HCT116 (cell line): Measurements from ENCODE around the gene CREG2. TPM values are rescaled to one million over a fixed set of nuclear protein-coding genes. Genes with fewer than 3 reads are reported as not detected.

Experiments used
- ATAC-seq: fragments of 200-7000 bp; cut with Tn5 transposase; 2 replicates; pipeline ENCODE4 v1.9.1; 2020; ENCODE audit warnings: mild to moderate bottlenecking, moderate library complexity
- BruUV-seq: library from RNA; stranded (reverse); fragments of 400-500 nt; replicated peaks from 2 replicates; lab custom pipeline; 2021; lab: Mats Ljungman, UMichigan
- CTCF ChIA-PET: fragments of 300-600 bp; sonication (Branson Sonifier 250); formaldehyde crosslinking; loops from one replicate; lab custom pipeline; 2021; ENCODE audit warnings: antibody characterized with exemption; lab: Charles Lee
- POLR2A ChIA-PET: fragments of 300-600, 350-600 bp; sonication (Branson Sonifier 250); formaldehyde crosslinking; loops from one replicate; lab custom pipeline; 2021; ENCODE audit warnings: antibody characterized with exemption; lab: Charles Lee
- RAD21 ChIA-PET, 2 experiments: fragments of 300-600 bp; sonication (Branson Sonifier 250); formaldehyde crosslinking; loops; one replicate each; lab custom pipeline; 2023; ENCODE audit warnings: low total read pairs in 2 of 2; ENCODE audit not compliant: uncharacterized antibody in 2 of 2, unreplicated experiment in 2 of 2, low non-redundant PET in 1 of 2; lab: Charles Lee
- DNase-seq: peaks from one replicate; pipeline ENCODE4 v3.0.0-alpha.2; 2010; ENCODE audit warnings: low read depth, low spot score
- H2AFZ ChIP-seq: fragments of 200-600 bp; shearing (Covaris generic), sonication (generic); 2 replicates; pipeline ENCODE4 v1.6.1; 2017; ENCODE audit warnings: low read depth, mixed run types, mixed read lengths, antibody characterized with exemption, low read length; ENCODE audit not compliant: poor library complexity, severe bottlenecking
- H3K27ac ChIP-seq: 2 replicates; pipeline ENCODE4 v1.5.1; 2012; ENCODE audit warnings: low read depth, low read length
- H3K27me3 ChIP-seq: fragments of 200-600 bp; sonication (generic); 2 replicates; pipeline ENCODE4 v1.6.1; 2016; ENCODE audit warnings: mixed run types, low read length, mixed read lengths; ENCODE audit not compliant: insufficient read depth
- H3K36me3 ChIP-seq, 2 experiments: fragments of 200-500 bp in 1 of 2; fragments of 200-600 bp in 1 of 2; sonication (Bioruptor generic) in 1 of 2; sonication (generic) in 1 of 2; 2 replicates each; pipeline versions ENCODE4 v1.5.1 to v1.6.1; 2014 to 2016; ENCODE audit warnings: low read length in 2 of 2, inconsistent platforms in 1 of 2, mixed read lengths in 1 of 2, mixed run types in 1 of 2; ENCODE audit not compliant: insufficient read depth in 2 of 2, control insufficient read depth in 1 of 2
- H3K4me1 ChIP-seq, 2 experiments: fragments of 200-600 bp in 1 of 2; sonication (generic) in 1 of 2; 2 replicates each; pipeline versions ENCODE4 v1.5.1 to v1.6.1; 2012 to 2017; ENCODE audit warnings: low read length in 2 of 2, inconsistent platforms in 1 of 2, mild to moderate bottlenecking in 1 of 2, mixed read lengths in 1 of 2, mixed run types in 1 of 2, moderate library complexity in 1 of 2; ENCODE audit not compliant: insufficient read depth in 2 of 2, control insufficient read depth in 1 of 2
- H3K4me2 ChIP-seq: fragments of 200-600 bp; sonication (generic); 2 replicates; pipeline ENCODE4 v1.6.1; 2017; ENCODE audit warnings: mixed run types, low read length, mixed read lengths
- H3K4me3 ChIP-seq, 2 experiments: fragments of 200-600 bp in 1 of 2; sonication (generic) in 1 of 2; replicated peaks in 1 of 2; 2 replicates each; pipeline ENCODE4 v1.5.1; 2011 to 2016; ENCODE audit warnings: low read length in 2 of 2, control low read depth in 1 of 2, low read depth in 1 of 2, mild to moderate bottlenecking in 1 of 2, mixed read lengths in 1 of 2, mixed run types in 1 of 2
- H3K79me2 ChIP-seq: fragments of 200-600 bp; sonication (generic); 2 replicates; pipeline ENCODE4 v1.6.1; 2017; ENCODE audit warnings: mild to moderate bottlenecking, mixed run types, low read length, moderate library complexity, mixed read lengths; ENCODE audit not compliant: insufficient read depth
- H3K9ac ChIP-seq: fragments of 200-600 bp; sonication (generic); 2 replicates; pipeline ENCODE4 v1.6.1; 2016; ENCODE audit warnings: low read length, mixed read lengths
- H3K9me2 ChIP-seq: fragments of 200-600 bp; sonication (generic), shearing (Covaris generic); 2 replicates; pipeline ENCODE4 v1.6.1; 2017; ENCODE audit warnings: mixed run types, mild to moderate bottlenecking, moderate library complexity; ENCODE audit not compliant: insufficient read depth
- H3K9me3 ChIP-seq, 2 experiments: fragments of 200-500 bp in 1 of 2; fragments of 200-600 bp in 1 of 2; sonication (Bioruptor generic) in 1 of 2; sonication (generic) in 1 of 2; 2 replicates each; pipeline ENCODE4 v1.6.1; 2014 to 2017; ENCODE audit warnings: low read length in 2 of 2, mixed read lengths in 2 of 2, inconsistent platforms in 1 of 2, low read depth in 1 of 2, mild to moderate bottlenecking in 1 of 2, mixed run types in 1 of 2, moderate library complexity in 1 of 2; ENCODE audit not compliant: control insufficient read depth in 1 of 2, insufficient read depth in 1 of 2
- H4K20me1 ChIP-seq: fragments of 200-600 bp; sonication (generic), shearing (Covaris generic); 2 replicates; pipeline ENCODE4 v1.6.1; 2017; ENCODE audit warnings: mixed run types, mild to moderate bottlenecking, moderate library complexity; ENCODE audit not compliant: insufficient read depth
- CBX3 ChIP-seq: IDR thresholded peaks from 2 replicates; pipeline ENCODE4 v1.6.1; 2012; ENCODE audit warnings: low read depth
- CEBPB ChIP-seq: IDR thresholded peaks from 2 replicates; pipeline ENCODE4 v1.6.1; 2012; ENCODE audit warnings: low read depth
- CTCF ChIP-seq, 3 experiments: fragments of 200-600 bp in 1 of 3; sonication (generic) in 1 of 3; IDR thresholded peaks in 2 of 3; conservative IDR thresholded peaks in 1 of 3; 2 replicates each; pipeline ENCODE4 v1.5.1; 2012 to 2017; ENCODE audit warnings: low read depth in 2 of 3, low read length in 2 of 3, antibody characterized with exemption in 1 of 3, borderline replicate concordance in 1 of 3, control low read depth in 1 of 3, mild to moderate bottlenecking in 1 of 3, mixed read lengths in 1 of 3, mixed run types in 1 of 3, moderate library complexity in 1 of 3; ENCODE audit not compliant: insufficient read depth in 1 of 3
- EZH2 ChIP-seq: fragments of 200-600 bp; sonication (generic); IDR thresholded peaks from 2 replicates; pipeline ENCODE4 v1.6.1; 2017; ENCODE audit warnings: antibody characterized with exemption, mixed run types
- EZH2phosphoT487 ChIP-seq: fragments of 200-600 bp; IDR thresholded peaks from 2 replicates; pipeline ENCODE4 v1.6.1; 2018; ENCODE audit warnings: antibody characterized with exemption, borderline replicate concordance
- FOSL1 ChIP-seq: IDR thresholded peaks from 2 replicates; pipeline ENCODE4 v1.6.1; 2012; ENCODE audit warnings: low read depth
- JUND ChIP-seq: IDR thresholded peaks from 2 replicates; pipeline ENCODE4 v1.6.1; 2012
- POLR2A ChIP-seq: IDR thresholded peaks from 2 replicates; pipeline ENCODE4 v1.7.0; 2011; ENCODE audit warnings: borderline replicate concordance; ENCODE audit not compliant: insufficient read depth, insufficient read length; ENCODE audit errors: extremely low read depth
- POLR2AphosphoS5 ChIP-seq: IDR thresholded peaks from 2 replicates; pipeline ENCODE4 v1.6.1; 2011; ENCODE audit warnings: mild to moderate bottlenecking, low read depth, low read length, moderate library complexity
- RAD21 ChIP-seq: IDR thresholded peaks from 2 replicates; pipeline ENCODE4 v1.6.1; 2012; ENCODE audit warnings: low read depth, mild to moderate bottlenecking
- SP1 ChIP-seq: IDR thresholded peaks from 2 replicates; pipeline ENCODE4 v1.6.1; 2012; ENCODE audit warnings: low read depth
- TCF7L2 ChIP-seq: IDR thresholded peaks from 2 replicates; pipeline ENCODE4 v1.7.0; 2011; ENCODE audit warnings: borderline replicate concordance, inconsistent platforms; ENCODE audit not compliant: insufficient read depth, insufficient read length; ENCODE audit errors: extremely low read depth
- YY1 ChIP-seq: IDR thresholded peaks from 2 replicates; pipeline ENCODE4 v1.6.1; 2011; ENCODE audit warnings: low read length, low read depth, moderate library complexity, mild to moderate bottlenecking; ENCODE audit not compliant: insufficient replicate concordance; ENCODE audit errors: extremely low read depth
- ZFX ChIP-seq: fragments of 450-650 bp; IDR thresholded peaks from 2 replicates; pipeline ENCODE4 v1.6.1; 2017
- ZNF274 ChIP-seq: fragments of 200-500 bp; sonication (Bioruptor generic); IDR thresholded peaks from 2 replicates; pipeline ENCODE4 v1.6.1; 2014; ENCODE audit warnings: mild to moderate bottlenecking, low read depth, low read length, inconsistent platforms
- intact Hi-C: fragments of 100-400 bp; cut with micrococcal nuclease; formaldehyde crosslinking; loops from 2 replicates; pipeline ENCODE4 v1.10.0; 2022
- total RNA-seq: library from RNA; stranded (reverse); gene quantifications from one replicate; pipeline ENCODE4 v1.2.1, GENCODE V29; 2021; ENCODE audit not compliant: unreplicated experiment

Gene CREG2
- total RNA-seq, 1 experiment from 2014 or later: 0.12 TPM

- no peaks in the 10 kb centered on the region for H3K9me2 ChIP-seq
- H4K20me1 ChIP-seq: no peaks in the 10 kb centered on the region
- H3K9ac ChIP-seq: no peak overlapping the region
- no peaks in the 10 kb centered on the region for H3K79me2 ChIP-seq
- no peak overlapping the region for H3K4me2 ChIP-seq
- no peak for DNase-seq
- ChIA-PET POLR2A (no interaction called here), RAD21 (no interaction called here)
- peaks cover 0 to 11% of the 10 kb centered on the region in 2 experiments; a peak in 2 of 4 replicates for H3K4me1 ChIP-seq
- no peak overlapping the region for H3K4me3 ChIP-seq
- no peak for ATAC-seq
- TF ChIP-seq RAD21: no peak
- TF ChIP-seq, all 23 proteins: peak for 0
- no peaks in the 10 kb centered on the region for H3K36me3 ChIP-seq
- no peak overlapping the region for H3K27ac ChIP-seq
- no TSS peak for BruUV-seq
- H3K9me3 ChIP-seq: no peaks in the 10 kb centered on the region
- H2AFZ ChIP-seq: no peak overlapping the region
- CTCF ChIA-PET: no interaction called here
- intact Hi-C loops: no loop called here
- 0 out of 2 replicates have a peak, but pooled peaks cover 5% of the 10 kb centered on the region for H3K27me3 ChIP-seq
Measured at GRCh38 chr2:101383016-101383541, 4.2 kb downstream of the CREG2 start.

- ATAC-seq: no peak
Measured at GRCh38 chr2:101382442-101382841, 4.9 kb downstream of the CREG2 start.

More at GRCh38 chr2:101382442-101382841, 4.9 kb downstream of the CREG2 start:
- BruUV-seq: no TSS peak
- no peaks in the 10 kb centered on the region for H3K79me2 ChIP-seq
- ChIA-PET RAD21 (no interaction called here), POLR2A (no interaction called here), CTCF (interaction anchor here (1.7 kb wide), 1 partner anchor 40 kb away, joined by 7 read pairs; no protein-coding TSS in a partner anchor)
- TF ChIP-seq JUND (no peak), POLR2AphosphoS5 (no peak), CEBPB (no peak), ZFX (no peak), TCF7L2 (no peak), FOSL1 (no peak), CBX3 (no peak), POLR2A (no peak), EZH2phosphoT487 (no peak), EZH2 (no peak), CTCF (IDR thresholded peaks at IDR 0.05 in 2 of 3, conservative IDR thresholded peaks at IDR 0.05 in 1 of 3; ENCODE audit: borderline replicate concordance in 1 of 3, insufficient read depth in 1 of 3, low read depth in 2 of 3, low read length in 2 of 3) (no peak), SP1 (no peak), YY1 (no peak), ZNF274 (no peak)
- DNase-seq: no peak
- no peaks in the 10 kb centered on the region for H4K20me1 ChIP-seq
- no peaks in the 10 kb centered on the region for H3K9me2 ChIP-seq
- no peak overlapping the region for H3K4me3 ChIP-seq
- H3K4me1 ChIP-seq: peaks cover 0 to 5% of the 10 kb centered on the region in 2 experiments; a peak in 1 of 4 replicates
- H3K27me3 ChIP-seq: 0 out of 2 replicates have a peak, but pooled peaks cover 5% of the 10 kb centered on the region
- intact Hi-C loops: no loop called here
- H3K9ac ChIP-seq: no peak overlapping the region
- no peak overlapping the region for H3K27ac ChIP-seq
- H3K36me3 ChIP-seq: no peaks in the 10 kb centered on the region
- H3K9me3 ChIP-seq: no peaks in the 10 kb centered on the region
- no peak overlapping the region for H3K4me2 ChIP-seq
- H2AFZ ChIP-seq: no peak overlapping the region
